CD4-positive, alpha-beta T cell treated with Interleukin-6 at 100 ng/mL for 8 hours (primary cell): ENCODE measurements around the gene KCTD11.

Experiments used
- DNase-seq: peaks from one replicate; pipeline ENCODE4 v3.0.0-alpha.2; 2020; ENCODE audit warnings: mixed read lengths, low spot score

KCTD11 gene

GRCh38 chr17:7351665-7352502 lies at the start of gene KCTD11:
TSS of gene KCTD11 (plus strand) at chr17:7352162.
- peak; percentile 68 for DNase-seq

DNA sequence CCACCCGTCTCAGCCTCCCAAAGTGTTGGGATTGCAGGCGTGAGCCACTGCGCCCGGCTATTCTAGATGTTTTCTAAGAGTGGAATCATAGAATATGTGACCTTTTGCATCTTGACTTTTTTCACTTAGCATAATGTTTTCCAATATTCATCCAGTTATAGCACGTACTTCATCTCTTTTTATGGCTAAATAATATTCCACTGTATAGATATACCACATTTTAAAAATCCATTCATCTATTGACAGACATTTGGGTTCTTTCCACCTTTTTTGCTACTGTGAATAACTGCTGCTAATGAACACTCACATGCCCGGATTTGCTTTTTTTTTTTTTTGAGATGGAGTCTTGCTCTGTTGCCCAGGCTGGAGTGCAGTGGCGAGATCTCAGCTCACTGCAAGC lies 47.8 kb upstream of the KCTD11 start:
- no peak for DNase-seq

- DNase-seq, result peak; percentile 100
These were observed 44.9 kb upstream of the KCTD11 start, which contains the start of gene EIF5A for GRCh38 chr17:7306911-7307685. TSS of gene EIF5A (plus strand) at chr17:7307628. CDS start at chr17:7309636, 2,008 bp downstream.

DNA sequence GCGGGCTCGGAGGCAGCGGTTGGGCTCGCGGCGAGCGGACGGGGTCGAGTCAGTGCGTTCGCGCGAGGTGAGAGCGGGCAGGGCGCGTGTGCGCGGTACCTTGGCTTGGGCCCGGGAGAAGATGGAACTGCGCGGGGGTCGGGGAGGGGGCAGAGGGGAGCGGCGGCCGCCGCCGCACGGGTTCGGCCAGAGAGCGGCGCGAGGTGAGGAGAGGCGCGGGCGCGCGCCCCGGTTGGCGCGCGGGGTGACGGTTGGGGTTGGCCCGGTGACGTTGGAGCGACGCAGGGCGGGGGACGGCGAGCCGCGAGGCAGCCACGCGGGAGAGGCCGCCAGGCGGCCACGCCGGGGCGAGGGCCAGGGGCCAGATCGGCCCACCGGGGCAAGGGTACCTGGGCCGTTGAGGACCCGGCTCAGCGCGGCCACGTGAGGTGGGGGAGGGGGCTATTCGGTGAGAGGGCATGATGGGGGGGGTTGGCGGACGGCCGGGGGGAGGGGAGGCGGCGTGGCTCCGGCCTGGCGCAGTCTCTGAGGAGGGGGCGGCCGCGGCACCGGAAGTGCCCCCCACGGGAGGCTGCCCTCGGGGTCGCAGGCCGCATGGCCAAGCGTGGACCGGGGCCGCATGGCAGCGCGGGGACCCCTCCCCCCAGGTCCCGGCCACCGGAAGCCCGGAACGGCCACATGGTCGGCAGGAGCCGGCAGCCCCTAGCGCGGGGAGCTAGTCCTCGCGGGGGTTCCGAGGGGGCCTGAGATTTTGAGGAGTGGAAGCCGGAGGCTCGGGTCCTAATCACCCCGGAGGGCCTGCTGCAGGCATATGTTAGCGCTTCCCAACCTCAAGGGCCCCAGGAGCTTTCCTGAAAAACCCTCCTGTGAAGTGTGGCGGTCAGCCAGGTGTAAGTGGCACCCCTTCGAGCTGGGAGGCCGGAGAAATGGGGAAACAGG lies 44.0 kb upstream of the KCTD11 start:
- DNase-seq, result peak; percentile 20

GRCh38 chr17:7308625-7309433 lies 43.1 kb upstream of the KCTD11 start:
- DNase-seq, result peak; percentile 91

DNA sequence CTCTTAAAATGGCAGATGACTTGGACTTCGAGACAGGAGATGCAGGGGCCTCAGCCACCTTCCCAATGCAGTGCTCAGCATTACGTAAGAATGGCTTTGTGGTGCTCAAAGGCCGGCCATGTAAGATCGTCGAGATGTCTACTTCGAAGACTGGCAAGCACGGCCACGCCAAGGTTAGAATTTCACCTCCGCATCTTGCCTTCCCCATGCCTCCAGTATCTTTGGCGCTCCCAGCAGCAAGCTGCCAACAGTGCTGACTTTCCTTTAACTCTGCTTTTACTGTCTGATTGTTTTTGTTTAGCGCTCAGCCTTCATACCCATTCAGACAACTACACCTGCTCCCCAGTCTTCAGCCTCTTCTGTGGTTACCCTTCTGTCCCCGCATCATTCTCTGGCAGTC lies 42.3 kb upstream of the KCTD11 start:
- no peak for DNase-seq

DNA sequence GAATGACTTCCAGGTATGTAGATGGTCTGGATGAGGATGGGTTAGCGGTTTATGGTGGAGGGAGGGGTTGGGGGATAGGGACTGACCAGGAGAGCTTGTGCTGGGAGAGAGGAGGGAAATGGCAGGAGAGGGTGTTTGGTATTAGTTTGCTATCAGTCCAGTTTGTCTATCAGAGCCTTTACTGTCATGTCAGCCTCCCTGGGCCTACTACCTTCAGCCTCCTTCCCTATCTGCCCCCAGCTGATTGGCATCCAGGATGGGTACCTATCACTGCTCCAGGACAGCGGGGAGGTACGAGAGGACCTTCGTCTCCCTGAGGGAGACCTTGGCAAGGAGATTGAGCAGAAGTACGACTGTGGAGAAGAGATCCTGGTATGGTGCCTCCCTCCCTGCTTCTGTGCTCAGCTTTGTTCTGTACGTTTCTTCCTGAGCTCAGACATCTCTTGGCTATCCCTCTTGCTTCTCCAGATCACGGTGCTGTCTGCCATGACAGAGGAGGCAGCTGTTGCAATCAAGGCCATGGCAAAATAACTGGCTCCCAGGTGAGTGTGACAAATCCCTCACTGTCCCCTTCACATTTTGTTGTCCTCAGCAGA lies 40.8 kb upstream of the KCTD11 start:
- DNase-seq, result no peak

GRCh38 chr17:7312432-7313087 lies 39.4 kb upstream of the KCTD11 start:
- no peak for DNase-seq

- DNase-seq, result no peak
These were observed 38.7 kb upstream of the KCTD11 start for GRCh38 chr17:7313088-7313889.

DNA sequence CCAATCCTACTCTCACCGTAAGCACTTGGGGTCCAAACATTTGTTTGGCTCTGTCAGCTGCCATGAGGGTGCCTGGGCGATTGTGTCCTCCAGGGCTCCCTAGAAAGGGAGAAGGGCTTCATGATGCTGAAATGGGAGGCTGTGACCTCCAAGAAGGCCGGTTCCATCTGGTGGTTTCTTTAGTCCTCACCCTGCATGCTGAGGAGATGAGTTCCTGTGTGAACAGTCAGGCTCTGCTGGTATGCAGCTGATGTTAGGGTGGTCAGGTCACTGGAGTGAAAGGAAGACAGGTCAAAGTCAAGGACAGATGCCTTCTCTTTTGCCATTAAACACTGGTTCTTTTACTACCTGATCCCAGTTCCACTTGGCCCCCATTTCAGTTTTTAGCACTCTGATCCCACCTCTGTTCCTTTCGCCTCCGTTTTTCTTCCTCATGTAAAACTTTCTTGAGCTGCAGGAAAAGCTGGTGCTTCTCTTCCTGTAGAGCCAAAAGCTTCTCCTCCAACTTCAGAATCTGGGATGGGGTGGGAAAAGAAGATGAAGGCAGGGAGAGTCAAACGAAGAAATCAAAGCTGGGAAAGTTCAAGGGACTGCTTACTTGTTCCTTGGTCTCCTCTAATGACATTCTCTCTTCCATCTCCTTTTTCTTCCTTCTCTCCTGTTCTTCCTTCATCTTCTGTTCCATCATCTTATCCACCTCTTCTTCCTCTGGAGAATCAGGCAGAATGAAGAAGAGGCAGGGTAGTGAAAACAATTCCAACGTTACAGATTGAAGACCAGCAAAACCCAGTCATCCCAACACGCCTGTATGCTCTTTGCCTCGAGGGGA lies 37.9 kb upstream of the KCTD11 start:
- no peak for DNase-seq

DNA sequence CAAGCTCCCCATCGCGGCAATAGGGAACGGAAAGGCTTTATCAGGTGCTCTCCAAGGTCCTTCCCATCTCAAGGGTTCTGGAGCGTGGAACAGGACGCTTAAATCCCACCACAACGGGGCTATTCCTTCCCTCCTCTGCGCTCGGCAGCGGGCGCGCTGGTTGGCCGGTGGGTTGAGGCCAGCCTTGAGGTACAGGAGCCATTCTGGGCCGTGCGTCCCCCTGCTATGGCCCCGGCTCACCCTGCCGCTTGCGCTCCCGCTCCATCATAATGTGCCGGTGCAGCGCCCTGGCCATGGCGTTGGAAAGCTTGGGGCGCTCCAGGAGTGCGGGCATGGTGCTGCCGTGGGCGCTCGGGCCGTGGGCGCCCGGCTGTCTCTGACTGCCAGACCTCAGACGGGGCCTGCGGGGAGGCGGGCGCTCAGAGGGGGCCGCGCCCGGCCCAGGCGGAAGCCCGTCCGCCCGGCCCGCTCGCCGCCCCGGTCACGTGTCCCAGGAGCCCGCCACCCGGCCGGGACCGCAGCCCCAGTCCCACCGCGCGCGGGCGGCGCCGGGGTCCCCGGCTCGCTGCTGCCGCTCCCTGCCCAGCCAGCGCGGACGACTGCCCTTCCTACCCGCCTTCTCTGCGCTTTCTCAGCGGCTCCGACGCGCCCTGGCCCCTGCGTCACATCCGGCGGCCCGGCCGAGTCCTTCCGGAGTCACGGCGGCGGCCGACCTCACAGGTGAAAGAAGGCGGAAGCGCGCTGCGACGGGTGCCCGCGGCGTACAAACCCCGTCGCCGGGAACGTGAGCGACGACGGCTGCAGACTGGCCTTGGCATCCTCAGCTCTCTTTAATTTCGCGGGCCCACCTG lies 37.0 kb upstream of the KCTD11 start, which contains the start of gene GPS2:
TSS of gene GPS2 (minus strand) at position 642 of the 851 bp plus-strand sequence. CDS start at position 334, 308 bp downstream.
- peak; percentile 91 for DNase-seq

- no peak for DNase-seq
These were observed 36.3 kb upstream of the KCTD11 start for GRCh38 chr17:7315570-7316235.

GRCh38 chr17:7317161-7317803 lies 34.7 kb upstream of the KCTD11 start:
- DNase-seq, result no peak

- DNase-seq, result no peak
These were observed 33.7 kb upstream of the KCTD11 start for GRCh38 chr17:7318121-7318860.

- DNase-seq, result no peak
These were observed 30.5 kb upstream of the KCTD11 start for GRCh38 chr17:7321466-7321865.
